GM12864 (cell line): ENCODE measurements around the gene SLX4IP.

Source experiments
- DNase-seq: peaks from one replicate; pipeline ENCODE4 v3.0.0-alpha.2; 2011; ENCODE audit warnings: low read depth
- H3K4me3 ChIP-seq: 2 replicates; pipeline ENCODE4 v1.5.1; 2011; ENCODE audit warnings: mild to moderate bottlenecking, low read depth, low read length, control low read depth
- CTCF ChIP-seq: IDR thresholded peaks from 2 replicates; pipeline ENCODE4 v1.5.1; 2011; ENCODE audit warnings: low read depth, mild to moderate bottlenecking, moderate library complexity, low read length, control low read depth, inconsistent platforms; ENCODE audit errors: missing control alignments

Gene SLX4IP

DNA sequence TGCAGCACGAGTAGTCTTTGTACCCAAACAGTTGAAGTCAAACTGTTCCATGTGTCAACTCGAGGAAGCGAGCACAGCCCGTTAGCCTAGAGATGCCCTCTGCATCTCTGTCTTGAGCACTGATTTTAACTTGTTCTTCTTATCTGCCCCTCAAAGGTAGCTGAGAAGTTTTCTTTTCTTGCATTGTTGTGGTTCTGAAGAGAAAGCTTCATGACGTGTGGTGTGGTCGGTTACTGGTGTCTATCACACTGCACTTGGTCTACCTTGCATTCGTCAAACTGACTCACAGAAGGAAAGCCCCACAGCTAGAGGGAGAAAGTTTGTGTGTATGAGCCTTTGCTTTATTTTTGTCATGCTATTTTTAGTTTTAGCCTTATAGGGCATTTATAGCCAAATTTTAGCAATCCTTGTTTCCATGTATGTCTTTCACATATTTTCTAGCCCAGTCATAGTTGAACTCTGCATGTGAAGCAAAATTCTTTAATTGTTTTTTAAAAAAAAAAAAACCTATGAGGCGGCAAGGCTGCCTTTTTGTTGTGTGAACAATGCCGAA, 123.6 kb downstream of the SLX4IP start:
- H3K4me3 ChIP-seq = no peak overlapping the region
- peak; percentile 38 for DNase-seq
- no peak for TF ChIP-seq CTCF

- no peak overlapping the region for H3K4me3 ChIP-seq
- no peak for TF ChIP-seq CTCF
- no peak for DNase-seq
These were observed 124.2 kb downstream of the SLX4IP start for GRCh38 chr20:10559266-10559665.

- DNase-seq = no peak
- H3K4me3 ChIP-seq = no peak overlapping the region
- no peak for TF ChIP-seq CTCF
These were observed 125.6 kb downstream of the SLX4IP start for GRCh38 chr20:10560686-10561085.

- TF ChIP-seq CTCF = no peak
- DNase-seq = no peak
- H3K4me3 ChIP-seq = no peak overlapping the region
These were observed 126.2 kb downstream of the SLX4IP start for GRCh38 chr20:10561302-10561701.

DNA sequence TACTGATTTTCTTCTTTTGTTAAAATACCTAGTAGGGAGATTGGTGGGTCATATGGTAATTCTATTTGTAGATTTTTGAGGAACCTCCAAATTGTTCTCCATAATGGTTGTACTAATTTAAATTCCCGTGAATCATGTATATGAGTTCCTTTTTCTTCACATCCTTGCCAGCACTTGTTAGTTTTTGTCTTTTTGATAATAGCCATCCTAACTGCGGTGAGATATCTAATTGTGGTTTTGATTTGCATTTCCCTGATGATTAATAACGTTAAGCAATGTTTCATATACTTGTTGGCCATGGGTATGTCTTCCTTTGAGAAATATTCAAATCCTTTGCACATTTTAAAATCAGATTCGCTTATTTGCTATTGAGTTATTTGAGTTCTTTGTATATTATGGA, 127.8 kb downstream of the SLX4IP start:
- TF ChIP-seq CTCF = no peak
- DNase-seq = no peak
- H3K4me3 ChIP-seq = no peak overlapping the region

DNA sequence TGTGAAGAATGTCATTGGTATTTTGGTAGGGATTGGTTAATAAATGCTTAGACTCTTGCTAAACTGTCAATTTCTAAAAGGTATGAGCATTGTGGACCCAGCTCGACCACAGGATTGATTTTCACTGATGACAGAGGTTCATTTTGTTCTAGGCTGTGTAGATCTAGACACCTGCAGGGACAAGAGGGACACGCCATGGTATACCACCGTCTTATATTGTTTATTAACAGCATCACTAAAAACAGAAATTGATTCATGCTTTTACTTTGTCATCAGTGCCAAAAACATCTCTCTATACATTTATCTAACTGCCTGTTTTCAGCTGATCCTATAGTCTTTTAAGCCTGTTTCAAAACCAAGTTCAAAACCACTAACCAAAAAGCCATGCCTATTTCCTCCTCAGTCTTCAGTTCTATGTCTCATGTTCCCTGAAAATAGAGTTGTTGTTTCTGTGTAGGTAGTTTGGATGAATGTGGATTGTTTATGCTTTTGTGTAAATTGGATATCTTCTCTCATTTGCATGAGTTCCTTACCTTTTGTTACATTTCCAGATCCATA, 128.9 kb downstream of the SLX4IP start:
- no peak overlapping the region for H3K4me3 ChIP-seq
- TF ChIP-seq CTCF = no peak
- no peak for DNase-seq
